ENCODE measurements around the gene YIF1A.

- TF ChIP-seq EZH2 (IDR thresholded peaks at IDR 0.05; ENCODE audit: insufficient read depth, poor library complexity, severe bottlenecking): no peak
- TF ChIP-seq EZH2phosphoT487 (IDR thresholded peaks at IDR 0.05; ENCODE audit: insufficient read depth, low read depth): no peak
These were observed 25.9 kb upstream of the YIF1A start for GRCh38 chr11:66314561-66315497.
